GM18502 (cell line): ENCODE measurements around the gene SLC9A7.

Experiments
- ATAC-seq: cut with Tn5 transposase; IDR thresholded peaks from one replicate; pipeline ENCODE4 v1.9.1; 2021; ENCODE audit warnings: mild to moderate bottlenecking; ENCODE audit not compliant: unreplicated experiment, poor library complexity

Gene SLC9A7

GRCh38 chrX:46620505-46620904 lies 138.4 kb downstream of the SLC9A7 start:
- no peak for ATAC-seq

- no peak for ATAC-seq
Observed at GRCh38 chrX:46618947-46619346, 140.0 kb downstream of the SLC9A7 start.

GRCh38 chrX:46617906-46618305 lies 141.0 kb downstream of the SLC9A7 start:
- no peak for ATAC-seq

- no peak for ATAC-seq
Observed at GRCh38 chrX:46611658-46612362, 147.1 kb downstream of the SLC9A7 start.

- ATAC-seq: no peak
Observed at GRCh38 chrX:46610070-46610658, 148.8 kb downstream of the SLC9A7 start.

- ATAC-seq: no peak
Observed at GRCh38 chrX:46607916-46608315, 151.0 kb downstream of the SLC9A7 start.

GRCh38 chrX:46602468-46603102 lies 156.3 kb downstream of the SLC9A7 start:
- ATAC-seq: no peak

- ATAC-seq: no peak
Observed at GRCh38 chrX:46601283-46601682, 157.6 kb downstream of the SLC9A7 start.

GRCh38 chrX:46599051-46599560 lies 159.8 kb downstream of the SLC9A7 start:
- ATAC-seq: no peak

GRCh38 chrX:46597771-46598170 lies 161.1 kb downstream of the SLC9A7 start:
- no peak for ATAC-seq

GRCh38 chrX:46597208-46597607 lies 161.7 kb downstream of the SLC9A7 start:
- no peak for ATAC-seq

GRCh38 chrX:46595084-46595483 lies 163.8 kb downstream of the SLC9A7 start:
- no peak for ATAC-seq

- ATAC-seq: no peak
Observed at GRCh38 chrX:46589977-46590723, 168.8 kb downstream of the SLC9A7 start.

- no peak for ATAC-seq
Observed at GRCh38 chrX:46588263-46588662, 170.7 kb downstream of the SLC9A7 start.

- ATAC-seq: peak; percentile 8
Observed at GRCh38 chrX:46587753-46588171, 171.2 kb downstream of the SLC9A7 start.

GRCh38 chrX:46587158-46587557 lies 171.8 kb downstream of the SLC9A7 start:
- peak; percentile 70 for ATAC-seq

- no peak for ATAC-seq
Observed at GRCh38 chrX:46584736-46585135, 174.2 kb downstream of the SLC9A7 start.

GRCh38 chrX:46582966-46583365 lies 176.0 kb downstream of the SLC9A7 start:
- no peak for ATAC-seq

- no peak for ATAC-seq
Observed at GRCh38 chrX:46582325-46582724, 176.6 kb downstream of the SLC9A7 start.

- ATAC-seq: no peak
Observed at GRCh38 chrX:46580613-46581012, 178.3 kb downstream of the SLC9A7 start.

GRCh38 chrX:46579250-46579649 lies 179.7 kb downstream of the SLC9A7 start:
- no peak for ATAC-seq
